ENCODE data around the gene ZCCHC9.

Gene ZCCHC9

DNA sequence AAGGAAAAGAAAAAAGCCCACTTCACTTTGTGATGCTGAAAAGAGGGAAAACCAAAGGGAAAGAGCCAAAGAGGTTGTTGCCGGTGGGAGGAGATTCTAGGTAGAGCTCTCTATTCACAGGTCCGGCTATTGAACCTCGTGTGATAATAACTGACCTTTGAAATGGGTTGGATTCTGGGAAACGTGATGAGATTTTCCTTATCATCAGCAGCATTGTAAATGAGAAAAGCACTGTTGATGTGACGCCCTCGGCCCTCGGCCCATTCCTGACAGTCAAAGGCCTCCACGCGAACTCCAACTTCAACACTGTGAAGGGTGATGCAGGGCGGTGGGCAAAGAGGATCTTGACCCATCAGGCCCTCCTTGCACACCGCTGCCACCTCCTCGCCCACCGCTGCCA lies 43.3 kb downstream of the ZCCHC9 start:
- DNase-seq (ENCODE audit: low read depth) = no peak
- TF ChIP-seq, protein P1, sequence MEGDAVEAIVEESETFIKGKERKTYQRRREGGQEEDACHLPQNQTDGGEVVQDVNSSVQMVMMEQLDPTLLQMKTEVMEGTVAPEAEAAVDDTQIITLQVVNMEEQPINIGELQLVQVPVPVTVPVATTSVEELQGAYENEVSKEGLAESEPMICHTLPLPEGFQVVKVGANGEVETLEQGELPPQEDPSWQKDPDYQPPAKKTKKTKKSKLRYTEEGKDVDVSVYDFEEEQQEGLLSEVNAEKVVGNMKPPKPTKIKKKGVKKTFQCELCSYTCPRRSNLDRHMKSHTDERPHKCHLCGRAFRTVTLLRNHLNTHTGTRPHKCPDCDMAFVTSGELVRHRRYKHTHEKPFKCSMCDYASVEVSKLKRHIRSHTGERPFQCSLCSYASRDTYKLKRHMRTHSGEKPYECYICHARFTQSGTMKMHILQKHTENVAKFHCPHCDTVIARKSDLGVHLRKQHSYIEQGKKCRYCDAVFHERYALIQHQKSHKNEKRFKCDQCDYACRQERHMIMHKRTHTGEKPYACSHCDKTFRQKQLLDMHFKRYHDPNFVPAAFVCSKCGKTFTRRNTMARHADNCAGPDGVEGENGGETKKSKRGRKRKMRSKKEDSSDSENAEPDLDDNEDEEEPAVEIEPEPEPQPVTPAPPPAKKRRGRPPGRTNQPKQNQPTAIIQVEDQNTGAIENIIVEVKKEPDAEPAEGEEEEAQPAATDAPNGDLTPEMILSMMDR (IDR thresholded peaks at IDR 0.05; ENCODE audit: low read length, missing control alignments) = no peak
- H3K4me3 ChIP-seq (replicated peaks; ENCODE audit: low read depth, low read length) = no peak overlapping the region

DNA sequence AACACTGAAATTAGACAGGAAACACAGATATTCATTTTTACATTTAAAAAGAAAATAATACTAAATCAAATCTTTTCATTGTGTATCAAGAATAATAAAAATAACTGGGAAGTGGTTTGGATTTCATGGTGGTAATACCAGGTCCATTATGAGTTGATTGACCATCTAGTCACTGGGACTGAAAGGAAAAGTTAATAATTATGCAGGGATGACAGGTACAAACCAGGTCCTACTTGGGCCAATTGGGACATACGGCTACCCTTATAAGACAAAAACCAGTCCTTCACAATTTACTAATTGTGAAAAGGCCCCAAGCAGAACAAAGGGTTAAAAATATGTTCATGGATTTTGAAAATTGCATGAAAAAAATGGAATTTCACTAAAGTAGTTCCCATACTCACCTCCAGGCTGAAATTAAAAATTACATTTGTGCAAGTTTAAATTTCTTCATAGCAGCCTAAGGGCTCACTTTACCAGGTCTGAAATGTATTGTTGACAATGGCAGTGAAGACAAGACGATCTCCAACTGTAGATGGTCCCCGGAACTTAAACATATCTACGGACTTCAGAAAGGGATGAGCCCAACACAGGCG lies 44.1 kb downstream of the ZCCHC9 start:
- DNase-seq (ENCODE audit: low read depth) = no peak
- no peak overlapping the region for H3K4me3 ChIP-seq (replicated peaks; ENCODE audit: low read depth, low read length)
- TF ChIP-seq, protein P1 (IDR thresholded peaks at IDR 0.05; ENCODE audit: low read length, missing control alignments) = no peak

GRCh38 chr5:81349161-81349560 lies 47.8 kb downstream of the ZCCHC9 start:
- TF ChIP-seq, protein P1 (IDR thresholded peaks at IDR 0.05; ENCODE audit: low read length, missing control alignments) = no peak
- DNase-seq (ENCODE audit: low read depth) = no peak

DNA sequence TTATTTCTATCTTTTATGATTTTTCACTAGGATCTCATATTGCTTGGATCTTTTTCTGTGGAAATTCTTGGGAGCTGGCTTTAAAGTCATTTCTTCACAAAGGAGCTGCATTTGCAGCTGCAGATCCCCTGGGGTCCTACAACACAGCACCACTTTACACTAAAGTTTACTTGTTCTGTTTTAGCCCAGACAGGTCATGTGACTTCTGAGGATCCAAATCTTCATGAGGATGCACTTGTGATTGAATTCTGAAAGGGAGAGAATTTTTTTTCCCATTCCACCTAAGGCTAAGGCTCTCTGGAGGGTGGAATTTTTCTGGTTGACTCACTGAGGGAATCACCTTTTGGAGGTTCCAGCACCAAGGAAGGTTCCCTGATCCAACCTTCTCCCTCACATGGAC lies 49.1 kb downstream of the ZCCHC9 start:
- TF ChIP-seq, protein P1 (IDR thresholded peaks at IDR 0.05; ENCODE audit: low read length, missing control alignments) = no peak
- H3K4me3 ChIP-seq (replicated peaks; ENCODE audit: low read depth, low read length) = no peak overlapping the region

More at GRCh38 chr5:81349161-81349560, 47.8 kb downstream of the ZCCHC9 start:
- H3K4me3 ChIP-seq (replicated peaks; ENCODE audit: low read depth, low read length) = no peak overlapping the region

DNA sequence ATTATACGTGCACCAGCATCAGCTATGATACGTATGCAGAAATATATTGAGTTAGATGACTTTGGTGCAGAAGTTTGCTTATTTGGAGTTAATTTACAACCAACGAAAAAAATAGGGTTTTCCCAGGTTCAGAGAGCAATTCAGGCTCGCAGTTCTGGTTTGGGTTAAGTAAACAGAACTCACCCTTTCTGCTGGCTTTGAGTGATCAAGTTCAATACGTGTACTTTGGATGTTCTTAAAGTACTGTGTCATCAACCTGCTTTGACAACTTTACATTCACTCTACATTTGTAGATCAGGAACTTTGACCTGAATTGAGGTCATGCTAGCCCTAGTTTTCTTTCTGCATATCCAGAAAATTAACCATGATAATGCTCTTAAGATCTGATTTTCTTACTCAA lies 51.8 kb downstream of the ZCCHC9 start:
- TF ChIP-seq, protein P1 (IDR thresholded peaks at IDR 0.05; ENCODE audit: low read length, missing control alignments) = no peak
- H3K4me3 ChIP-seq (replicated peaks; ENCODE audit: low read depth, low read length) = no peak overlapping the region

More for the DNA sequence above, 49.1 kb downstream of the ZCCHC9 start:
- DNase-seq (ENCODE audit: low read depth) = no peak

GRCh38 chr5:81354093-81354492 lies 52.7 kb downstream of the ZCCHC9 start:
- no peak overlapping the region for H3K4me3 ChIP-seq (replicated peaks; ENCODE audit: low read depth, low read length)
- DNase-seq (ENCODE audit: low read depth) = no peak

More for the DNA sequence above, 51.8 kb downstream of the ZCCHC9 start:
- DNase-seq (ENCODE audit: low read depth) = no peak

More at GRCh38 chr5:81354093-81354492, 52.7 kb downstream of the ZCCHC9 start:
- TF ChIP-seq, protein P1 (IDR thresholded peaks at IDR 0.05; ENCODE audit: low read length, missing control alignments) = no peak

Measured in fibroblast of pulmonary artery (primary cell).